Stimulated activated CD8-positive, alpha-beta memory T cell treated with anti-CD3 and anti-CD28 coated beads, Interleukin-12 subunit alpha, Interleukin-12 subunit beta, amount 100 ng/mL, for 1 hour (primary cell): ENCODE measurements around the gene YPEL3.

ENCODE experiments used
- DNase-seq: peaks from one replicate; pipeline ENCODE4 v3.0.0-alpha.2; 2020; ENCODE audit warnings: low read depth

YPEL3 gene

GRCh38 chr16:30069611-30070462, 26.2 kb downstream of the YPEL3 start:
- DNase-seq: no peak

DNA sequence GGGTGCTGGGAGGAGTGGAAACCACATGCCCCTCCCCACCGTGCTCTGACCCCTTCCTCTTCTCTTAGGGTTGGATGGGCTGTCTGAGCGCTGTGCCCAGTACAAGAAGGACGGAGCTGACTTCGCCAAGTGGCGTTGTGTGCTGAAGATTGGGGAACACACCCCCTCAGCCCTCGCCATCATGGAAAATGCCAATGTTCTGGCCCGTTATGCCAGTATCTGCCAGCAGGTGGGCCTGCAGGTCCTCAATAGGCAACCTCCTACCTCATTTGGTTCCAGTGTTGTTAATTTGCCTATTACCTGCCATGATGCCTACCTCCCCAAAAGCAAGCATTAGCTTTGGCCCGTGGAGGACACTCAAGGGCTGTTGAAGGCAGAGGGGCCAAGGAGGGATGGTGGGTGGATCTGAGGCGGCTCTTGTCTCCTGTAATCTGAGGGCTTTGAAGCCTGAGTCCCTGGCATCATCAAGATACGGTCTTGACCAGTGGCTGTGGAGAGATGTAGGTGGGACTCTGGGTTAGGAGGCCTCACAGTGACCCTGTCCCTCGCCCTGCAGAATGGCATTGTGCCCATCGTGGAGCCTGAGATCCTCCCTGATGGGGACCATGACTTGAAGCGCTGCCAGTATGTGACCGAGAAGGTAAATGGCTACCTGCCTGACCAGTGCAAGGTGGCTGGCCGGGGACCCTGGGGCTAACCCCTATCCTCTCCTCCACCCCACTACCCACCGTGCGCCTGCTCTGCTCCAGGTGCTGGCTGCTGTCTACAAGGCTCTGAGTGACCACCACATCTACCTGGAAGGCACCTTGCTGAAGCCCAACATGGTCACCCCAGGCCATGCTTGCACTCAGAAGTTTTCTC, 27.0 kb downstream of the YPEL3 start:
- DNase-seq: peak; percentile 38

DNA sequence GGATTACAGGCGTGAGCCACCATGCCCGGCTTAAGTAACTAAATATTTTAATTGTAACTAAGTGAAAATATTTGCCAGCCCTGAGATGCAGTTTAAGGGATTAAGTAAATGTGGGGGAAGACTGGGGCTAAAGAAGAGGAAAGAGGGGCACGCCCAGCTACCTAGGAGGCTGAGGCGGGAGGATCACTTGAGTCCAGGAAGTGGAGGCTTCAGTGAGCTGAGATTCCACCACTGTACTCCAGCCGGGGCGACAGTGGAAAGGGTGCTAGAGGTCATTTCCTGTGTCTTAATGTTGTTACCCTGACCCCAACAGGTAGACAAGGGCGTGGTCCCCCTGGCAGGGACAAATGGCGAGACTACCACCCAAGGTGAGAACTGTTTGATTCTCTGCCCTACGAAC, 27.7 kb downstream of the YPEL3 start:
- no peak for DNase-seq

- no peak for DNase-seq
Measured at GRCh38 chr16:30067584-30067916, 28.5 kb downstream of the YPEL3 start.

DNA sequence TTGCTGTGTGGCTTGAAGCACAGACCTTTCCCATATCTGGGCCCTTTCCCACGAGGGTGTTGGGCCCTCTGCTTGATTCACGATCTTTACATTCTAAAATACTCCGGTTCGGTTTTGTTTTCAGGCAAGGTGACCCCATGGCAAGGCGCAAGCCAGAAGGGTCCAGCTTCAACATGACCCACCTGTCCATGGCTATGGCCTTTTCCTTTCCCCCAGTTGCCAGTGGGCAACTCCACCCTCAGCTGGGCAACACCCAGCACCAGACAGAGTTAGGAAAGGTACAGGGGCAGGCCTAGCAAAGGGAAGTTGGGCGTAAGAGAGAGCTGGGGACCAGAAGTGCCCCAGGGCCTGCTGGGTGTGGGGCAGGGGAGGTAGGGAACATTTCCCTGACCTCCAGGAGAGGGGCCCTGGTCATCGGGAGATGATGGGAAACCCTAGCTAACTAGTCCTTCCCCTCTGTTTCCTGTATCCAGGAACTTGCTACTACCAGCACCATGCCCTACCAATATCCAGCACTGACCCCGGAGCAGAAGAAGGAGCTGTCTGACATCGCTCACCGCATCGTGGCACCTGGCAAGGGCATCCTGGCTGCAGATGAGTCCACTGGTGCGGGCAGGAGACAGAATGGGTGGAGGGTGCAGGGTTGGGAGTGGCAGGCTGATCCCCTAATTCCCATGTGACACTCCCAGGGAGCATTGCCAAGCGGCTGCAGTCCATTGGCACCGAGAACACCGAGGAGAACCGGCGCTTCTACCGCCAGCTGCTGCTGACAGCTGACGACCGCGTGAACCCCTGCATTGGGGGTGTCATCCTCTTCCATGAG, 29.0 kb downstream of the YPEL3 start:
- no peak for DNase-seq

DNA sequence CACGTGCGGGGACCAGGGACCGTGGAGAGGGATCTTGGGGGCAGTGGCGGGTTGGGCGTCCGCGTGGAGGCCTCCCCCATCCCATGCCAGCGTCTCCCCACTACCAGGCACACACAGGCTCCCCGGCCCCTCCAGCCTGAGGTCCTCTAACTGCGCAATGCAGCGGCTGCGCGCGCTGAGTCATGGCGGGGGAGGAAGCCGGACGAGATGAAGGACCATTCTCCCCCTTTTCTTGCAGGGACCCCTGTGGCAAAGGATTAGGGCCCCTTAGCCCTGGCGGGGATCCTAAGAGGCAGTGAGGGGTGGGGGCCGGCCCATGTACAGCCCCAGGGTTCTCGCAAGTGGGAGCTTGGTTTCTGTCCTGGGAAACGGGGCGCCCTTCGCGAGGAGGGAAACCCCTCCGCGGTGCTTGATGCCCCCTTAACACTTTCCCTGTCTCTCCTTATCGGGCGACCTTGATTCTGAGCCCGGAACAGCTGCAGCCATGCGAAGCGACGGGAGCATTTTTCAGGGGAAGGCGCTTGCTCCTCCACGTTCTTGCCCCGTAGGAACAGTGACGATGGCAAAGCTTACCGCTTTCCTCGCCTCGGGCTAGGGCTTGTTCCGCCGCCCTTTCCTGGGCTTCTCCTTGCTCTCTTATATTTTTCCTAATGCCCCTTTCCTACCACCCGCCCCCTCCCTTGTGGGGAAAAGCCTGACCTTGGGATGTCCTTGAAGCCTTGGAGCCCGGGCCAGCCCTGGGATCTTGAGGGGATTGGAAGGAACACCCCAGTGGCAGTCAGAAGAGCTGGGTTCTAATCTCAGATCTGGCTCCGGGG, 29.9 kb downstream of the YPEL3 start:
- DNase-seq: no peak

GRCh38 chr16:30065102-30065942, 30.7 kb downstream of the YPEL3 start, which contains the start of gene ALDOA:
Gene ALDOA, plus strand, starts transcription at chr16:30065760. Its CDS starts 1,138 bp downstream, at chr16:30066898.
- peak; percentile 91 for DNase-seq

DNA sequence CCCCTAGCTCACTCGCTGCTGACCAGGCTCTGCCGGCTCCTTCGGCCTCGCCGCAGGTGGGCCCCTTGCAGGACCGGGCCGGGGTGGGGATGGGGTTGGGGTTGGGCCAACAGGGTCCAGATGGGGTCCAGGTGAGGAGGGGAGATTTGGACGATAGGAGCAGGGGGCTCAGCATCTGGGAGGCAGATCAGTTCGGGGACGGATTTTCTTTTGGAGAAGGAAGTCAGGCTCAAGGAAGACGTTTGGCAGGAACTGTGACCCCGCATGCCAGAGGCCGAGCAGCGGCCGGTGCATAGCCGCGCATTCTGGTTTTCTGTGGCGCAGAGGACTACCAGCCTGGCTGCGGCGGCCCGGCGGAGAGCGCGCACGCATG, 31.3 kb downstream of the YPEL3 start:
- no peak for DNase-seq

- DNase-seq: peak; percentile 50
Measured at GRCh38 chr16:30063893-30064728, 31.9 kb downstream of the YPEL3 start.

- no peak for DNase-seq
Measured at GRCh38 chr16:30063278-30063892, 32.6 kb downstream of the YPEL3 start.

- DNase-seq: no peak
Measured at GRCh38 chr16:30060836-30061554, 35.0 kb downstream of the YPEL3 start.

- no peak for DNase-seq
Measured at GRCh38 chr16:30060346-30060745, 35.7 kb downstream of the YPEL3 start.

- DNase-seq: no peak
Measured at GRCh38 chr16:30054959-30055553, 41.0 kb downstream of the YPEL3 start.

GRCh38 chr16:30054451-30054850, 41.6 kb downstream of the YPEL3 start:
- no peak for DNase-seq

GRCh38 chr16:30053376-30054015, 42.5 kb downstream of the YPEL3 start:
- DNase-seq: no peak

DNA sequence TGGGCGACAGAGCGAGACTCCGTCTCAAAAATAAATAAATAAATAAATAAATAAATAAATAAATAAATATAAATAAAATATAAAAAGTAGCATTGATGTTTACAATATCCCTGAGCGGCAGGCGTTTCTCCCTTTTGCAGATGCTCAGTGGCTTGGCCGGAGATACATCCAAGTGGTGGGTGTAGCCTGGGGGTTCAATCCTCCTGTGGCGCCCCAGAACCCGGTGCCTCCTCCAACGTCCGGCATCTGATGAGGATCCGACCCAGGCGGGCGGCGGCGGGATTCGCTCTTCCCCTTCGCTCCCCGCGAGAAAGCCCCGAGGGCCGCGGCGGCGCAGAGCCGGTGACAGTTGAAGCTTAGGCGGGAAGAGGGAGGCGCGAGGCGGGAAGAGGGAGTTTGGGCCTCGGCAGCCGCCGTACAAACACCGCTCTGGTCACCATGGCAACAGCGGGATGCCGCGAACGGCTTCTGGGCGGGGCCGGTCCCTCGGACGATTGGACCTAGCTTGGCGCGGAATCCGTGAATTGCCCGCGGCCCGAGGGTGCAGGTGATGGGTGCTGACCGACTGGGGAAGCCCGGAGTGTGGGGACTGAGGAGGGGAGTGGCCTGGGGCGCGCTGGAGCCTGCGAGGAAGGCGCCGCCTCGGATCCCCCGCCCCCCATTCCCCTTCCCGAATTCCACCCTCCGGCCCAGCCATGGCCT, 43.2 kb downstream of the YPEL3 start:
- peak; percentile 89 for DNase-seq

DNA sequence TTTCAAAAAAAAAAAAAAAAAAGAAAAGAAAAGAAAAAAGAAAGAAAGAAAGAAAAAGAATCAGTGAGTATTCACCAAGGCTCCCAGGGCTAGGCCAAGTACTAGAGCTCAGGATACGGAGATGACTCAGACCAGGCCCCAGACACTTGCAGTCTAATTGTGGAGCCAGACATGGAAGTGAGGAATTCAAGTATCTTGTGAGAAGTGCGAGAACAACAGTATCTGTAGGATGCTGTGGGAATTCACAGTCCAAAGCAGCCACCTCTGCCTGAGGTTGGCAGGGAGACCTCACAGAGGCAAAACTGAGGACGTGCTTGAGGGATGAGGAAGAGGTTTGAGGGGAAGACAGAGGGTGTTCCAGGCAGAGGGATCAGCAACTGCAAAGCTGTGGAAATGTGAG, 44.5 kb downstream of the YPEL3 start:
- no peak for DNase-seq
